Measurements from ENCODE around the gene CRY2. TPM values are rescaled to one million over a fixed set of nuclear protein-coding genes. Genes with fewer than 3 reads are reported as not detected.
"Not testable (repeated sequence)": the region's sequence is repeated elsewhere in the genome, so short reads cannot be mapped to it uniquely, and the experiment has no call there.

CRY2 gene
- total RNA-seq, 3 donors from 2014 or later, result 26.0 to 52.0 (median 28.8) TPM

DNA sequence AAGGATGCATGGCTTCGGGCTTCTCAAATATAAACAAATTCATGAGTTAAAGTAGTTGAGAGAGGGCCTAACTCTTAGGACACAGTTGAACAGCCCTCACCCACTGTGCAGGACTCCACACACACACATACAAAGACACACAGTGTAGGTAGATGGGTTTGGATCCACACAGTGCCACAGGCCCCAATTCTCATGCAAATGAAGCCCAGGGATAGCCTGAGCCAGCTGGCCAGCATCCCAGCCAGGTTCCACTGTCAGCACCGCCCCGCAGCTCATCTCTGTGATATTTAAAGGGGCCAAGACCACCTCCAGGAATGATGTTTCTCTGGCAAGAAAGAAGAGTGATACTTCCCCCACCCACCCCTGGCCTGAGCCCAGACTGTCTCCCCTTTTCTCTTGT, 30.7 kb upstream of the CRY2 start:
- Histone ChIP-seq H3K36me3 (ENCODE audit: low read depth) (no peaks in the 10 kb centered on the region), H3K4me1 (ENCODE audit: low read depth) (no peaks in the 10 kb centered on the region), H3K9me3 (no peaks in the 10 kb centered on the region), H3K4me3 (no peak overlapping the region)
- DNase-seq, result no peak
- intact Hi-C loops (cut with DNase I, micrococcal nuclease), result no loop called here
- TF ChIP-seq, protein P1, sequence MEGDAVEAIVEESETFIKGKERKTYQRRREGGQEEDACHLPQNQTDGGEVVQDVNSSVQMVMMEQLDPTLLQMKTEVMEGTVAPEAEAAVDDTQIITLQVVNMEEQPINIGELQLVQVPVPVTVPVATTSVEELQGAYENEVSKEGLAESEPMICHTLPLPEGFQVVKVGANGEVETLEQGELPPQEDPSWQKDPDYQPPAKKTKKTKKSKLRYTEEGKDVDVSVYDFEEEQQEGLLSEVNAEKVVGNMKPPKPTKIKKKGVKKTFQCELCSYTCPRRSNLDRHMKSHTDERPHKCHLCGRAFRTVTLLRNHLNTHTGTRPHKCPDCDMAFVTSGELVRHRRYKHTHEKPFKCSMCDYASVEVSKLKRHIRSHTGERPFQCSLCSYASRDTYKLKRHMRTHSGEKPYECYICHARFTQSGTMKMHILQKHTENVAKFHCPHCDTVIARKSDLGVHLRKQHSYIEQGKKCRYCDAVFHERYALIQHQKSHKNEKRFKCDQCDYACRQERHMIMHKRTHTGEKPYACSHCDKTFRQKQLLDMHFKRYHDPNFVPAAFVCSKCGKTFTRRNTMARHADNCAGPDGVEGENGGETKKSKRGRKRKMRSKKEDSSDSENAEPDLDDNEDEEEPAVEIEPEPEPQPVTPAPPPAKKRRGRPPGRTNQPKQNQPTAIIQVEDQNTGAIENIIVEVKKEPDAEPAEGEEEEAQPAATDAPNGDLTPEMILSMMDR (IDR thresholded peaks at IDR 0.05), result no peak
- ATAC-seq, result peak; percentile 17

DNA sequence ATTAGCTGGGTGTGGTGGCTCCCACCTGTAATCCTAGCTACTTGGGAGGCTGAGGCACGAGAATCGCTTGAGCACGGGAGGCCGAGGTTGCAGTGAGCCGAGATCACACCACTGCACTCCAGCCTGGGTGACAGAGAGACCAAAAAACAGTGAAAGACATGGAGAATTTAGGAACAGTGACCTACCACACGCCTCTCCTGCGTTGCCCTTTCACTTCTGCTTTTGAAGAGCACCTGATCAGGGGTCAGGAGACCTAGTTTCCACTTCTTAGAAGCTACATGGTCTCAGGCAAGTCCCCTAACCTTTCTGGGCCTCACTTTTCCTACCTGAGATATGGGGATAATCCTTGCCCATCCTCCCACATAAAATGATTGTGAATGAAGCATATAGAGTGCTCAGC, 30.1 kb upstream of the CRY2 start:
- H3K9me3 ChIP-seq, result no peaks in the 10 kb centered on the region
- no peak overlapping the region for H3K4me3 ChIP-seq
- H3K4me1 ChIP-seq (ENCODE audit: low read depth), result no peaks in the 10 kb centered on the region
- DNase-seq (no peak), ATAC-seq (peak; percentile 29)
- intact Hi-C loops (cut with DNase I, micrococcal nuclease), result no loop called here
- TF ChIP-seq, protein P1 (IDR thresholded peaks at IDR 0.05), result no peak
- no peaks in the 10 kb centered on the region for H3K36me3 ChIP-seq (ENCODE audit: low read depth)

GRCh38 chr11:45818961-45819605, 28.2 kb upstream of the CRY2 start:
- H3K9me3 ChIP-seq, result no peaks in the 10 kb centered on the region
- H3K4me3 ChIP-seq, result no peak overlapping the region
- intact Hi-C loops (cut with DNase I, micrococcal nuclease), result no loop called here
- TF ChIP-seq, protein P1 (IDR thresholded peaks at IDR 0.05), result no peak
- no peaks in the 10 kb centered on the region for H3K4me1 ChIP-seq (ENCODE audit: low read depth)
- no peak for ATAC-seq
- H3K36me3 ChIP-seq (ENCODE audit: low read depth), result no peaks in the 10 kb centered on the region
- DNase-seq, result no peak

- H3K4me3 ChIP-seq, result no peak overlapping the region
- H3K4me1 ChIP-seq (ENCODE audit: low read depth), result no peaks in the 10 kb centered on the region
- TF ChIP-seq, protein P1 (IDR thresholded peaks at IDR 0.05), result no peak
- H3K9me3 ChIP-seq, result no peaks in the 10 kb centered on the region
- intact Hi-C loops (cut with DNase I, micrococcal nuclease), result no loop called here
- DNase-seq, result no peak
- no peaks in the 10 kb centered on the region for H3K36me3 ChIP-seq (ENCODE audit: low read depth)
- no peak for ATAC-seq
Observed at GRCh38 chr11:45820211-45820857, 26.9 kb upstream of the CRY2 start.

DNA sequence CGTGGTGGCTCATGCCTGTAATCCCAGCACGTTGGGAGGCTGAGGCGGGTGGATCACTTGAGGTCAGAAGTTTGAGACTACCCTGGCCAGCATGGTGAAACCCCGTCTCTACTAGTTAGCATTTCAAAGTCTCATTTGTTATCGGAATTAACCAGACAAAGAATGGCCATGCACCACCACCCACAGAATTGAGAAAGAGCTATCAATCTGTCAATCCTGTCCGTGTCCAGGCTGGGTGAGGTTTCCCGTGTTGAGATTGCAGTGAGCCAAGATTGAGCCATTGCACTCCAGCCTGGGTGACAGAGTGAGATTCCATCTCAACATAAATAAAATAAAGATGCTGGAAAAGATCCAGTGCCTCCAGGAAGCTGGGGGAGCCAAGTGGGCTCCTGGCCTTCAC, 20.8 kb upstream of the CRY2 start:
- ATAC-seq; H3K36me3 ChIP-seq (ENCODE audit: low read depth); H3K9me3 ChIP-seq; DNase-seq; H3K4me3 ChIP-seq; H3K4me1 ChIP-seq (ENCODE audit: low read depth); intact Hi-C loops (cut with DNase I, micrococcal nuclease): not testable (repeated sequence)

GRCh38 chr11:45827123-45827522, 20.2 kb upstream of the CRY2 start:
- no peaks in the 10 kb centered on the region for H3K9me3 ChIP-seq
- intact Hi-C loops (cut with DNase I, micrococcal nuclease), result no loop called here
- H3K4me1 ChIP-seq (ENCODE audit: low read depth), result no peaks in the 10 kb centered on the region
- TF ChIP-seq, protein P1 (IDR thresholded peaks at IDR 0.05), result no peak
- ATAC-seq, result no peak
- no peak for DNase-seq
- H3K36me3 ChIP-seq (ENCODE audit: low read depth), result no peaks in the 10 kb centered on the region
- no peak overlapping the region for H3K4me3 ChIP-seq

Measured in mucosa of descending colon (tissue), 3 donors.